Activated CD8-positive, alpha-beta memory T cell treated with anti-CD3 and anti-CD28 coated beads for 24 hours (primary cell): Measurements from ENCODE around the gene RBP3.

Experiments used
- DNase-seq: peaks from one replicate; pipeline ENCODE4 v3.0.0-alpha.2; 2020

The RBP3 gene

GRCh38 chr10:47348138-47348651, at the start of gene RBP3:
Gene RBP3, plus strand, starts transcription at chr10:47348363. Its CDS starts 122 bp downstream, at chr10:47348485.
- DNase-seq: no peak

GRCh38 chr10:47298715-47299114, 49.4 kb upstream of the RBP3 start:
- DNase-seq: no peak

GRCh38 chr10:47299611-47300428, 48.3 kb upstream of the RBP3 start, which contains the start of gene GDF10:
Gene GDF10, plus strand, starts transcription at chr10:47300197. Its CDS starts 455 bp downstream, at chr10:47300652.
- DNase-seq: no peak

GRCh38 chr10:47300429-47300931, 47.7 kb upstream of the RBP3 start:
- no peak for DNase-seq

GRCh38 chr10:47301833-47302232, 46.3 kb upstream of the RBP3 start:
- no peak for DNase-seq

GRCh38 chr10:47303105-47303504, 45.1 kb upstream of the RBP3 start:
- no peak for DNase-seq

GRCh38 chr10:47303866-47304265, 44.3 kb upstream of the RBP3 start:
- no peak for DNase-seq

- no peak for DNase-seq
Observed at GRCh38 chr10:47305566-47305965, 42.6 kb upstream of the RBP3 start.

GRCh38 chr10:47306387-47307210, 41.6 kb upstream of the RBP3 start:
- DNase-seq: no peak

GRCh38 chr10:47307381-47307780, 40.8 kb upstream of the RBP3 start:
- DNase-seq: no peak

- no peak for DNase-seq
Observed at GRCh38 chr10:47308775-47309174, 39.4 kb upstream of the RBP3 start.

- no peak for DNase-seq
Observed at GRCh38 chr10:47309408-47310089, 38.6 kb upstream of the RBP3 start.

- no peak for DNase-seq
Observed at GRCh38 chr10:47310090-47310505, 38.1 kb upstream of the RBP3 start.

GRCh38 chr10:47311193-47311931, 36.8 kb upstream of the RBP3 start:
- peak; percentile 74 for DNase-seq

- DNase-seq: peak; percentile 92
Observed at GRCh38 chr10:47311932-47312662, 36.1 kb upstream of the RBP3 start.

- DNase-seq: no peak
Observed at GRCh38 chr10:47312663-47312995, 35.5 kb upstream of the RBP3 start.

GRCh38 chr10:47314416-47314970, 33.7 kb upstream of the RBP3 start:
- DNase-seq: no peak

- no peak for DNase-seq
Observed at GRCh38 chr10:47315421-47315820, 32.7 kb upstream of the RBP3 start.

- DNase-seq: no peak
Observed at GRCh38 chr10:47316131-47316530, 32.0 kb upstream of the RBP3 start.

- no peak for DNase-seq
Observed at GRCh38 chr10:47317251-47317650, 30.9 kb upstream of the RBP3 start.

- DNase-seq: no peak
Observed at GRCh38 chr10:47318706-47319105, 29.5 kb upstream of the RBP3 start.
